ENCODE results near the gene RXRA. TPM values are rescaled to one million over a fixed set of nuclear protein-coding genes. Genes with fewer than 3 reads are reported as not detected.

RXRA gene
- total RNA-seq, 1 experiment from 2014 or later, result 39.1 TPM

DNA sequence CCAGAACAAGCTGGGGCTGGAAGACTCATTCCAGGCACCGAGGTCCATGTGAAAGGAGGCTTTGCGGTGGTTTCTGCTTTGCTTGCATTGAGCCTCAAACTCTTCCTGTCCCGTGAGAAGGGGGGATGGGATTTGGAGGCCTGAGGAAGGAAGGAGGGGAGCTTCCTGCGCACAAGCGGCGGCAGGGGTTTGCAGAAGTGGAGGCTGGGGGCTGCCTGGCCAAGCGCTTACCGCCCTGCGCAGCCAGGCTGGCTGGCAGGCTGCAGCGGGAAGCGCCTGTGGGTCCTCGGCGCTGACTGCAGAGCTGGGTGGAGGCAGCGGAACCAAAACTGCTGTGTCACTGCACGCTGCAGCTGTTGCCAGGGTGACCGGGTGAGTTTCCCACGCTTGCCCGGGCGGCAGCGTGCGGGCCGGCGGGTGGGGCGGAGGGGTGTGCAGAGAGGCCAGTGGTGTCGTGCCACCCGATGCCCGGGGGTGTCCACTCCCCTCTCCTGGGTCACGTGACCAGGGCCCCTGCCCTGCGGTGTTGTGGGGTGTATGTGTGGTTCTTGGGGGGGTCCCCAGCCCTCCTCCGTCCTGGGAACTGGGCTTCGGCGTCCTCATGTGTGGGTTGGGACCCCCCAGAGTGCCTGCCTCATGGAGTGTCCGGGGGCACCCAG, 81.0 kb downstream of the RXRA start:
- Histone ChIP-seq H3K4me1 (peaks cover 21% of the 10 kb centered on the region), H3K27ac (peak overlapping the region; percentile 67)
- peak; percentile 78 to 79 for DNase-seq

GRCh38 chr9:134408389-134408788, 82.1 kb downstream of the RXRA start:
- no peak overlapping the region for H3K27ac ChIP-seq
- peaks cover 21% of the 10 kb centered on the region for H3K4me1 ChIP-seq
- H3K27me3 ChIP-seq, result no peaks in the 10 kb centered on the region
- no peaks in the 10 kb centered on the region for H3K36me3 ChIP-seq
- no peak for DNase-seq
- H3K4me3 ChIP-seq, result no peak overlapping the region
- H3K9me3 ChIP-seq (replicated peaks), result no peaks in the 10 kb centered on the region

More for the DNA sequence above, 81.0 kb downstream of the RXRA start:
- Histone ChIP-seq H3K9me3 (replicated peaks) (no peaks in the 10 kb centered on the region), H3K27me3 (no peaks in the 10 kb centered on the region), H3K4me3 (no peak overlapping the region), H3K36me3 (no peaks in the 10 kb centered on the region)

DNA sequence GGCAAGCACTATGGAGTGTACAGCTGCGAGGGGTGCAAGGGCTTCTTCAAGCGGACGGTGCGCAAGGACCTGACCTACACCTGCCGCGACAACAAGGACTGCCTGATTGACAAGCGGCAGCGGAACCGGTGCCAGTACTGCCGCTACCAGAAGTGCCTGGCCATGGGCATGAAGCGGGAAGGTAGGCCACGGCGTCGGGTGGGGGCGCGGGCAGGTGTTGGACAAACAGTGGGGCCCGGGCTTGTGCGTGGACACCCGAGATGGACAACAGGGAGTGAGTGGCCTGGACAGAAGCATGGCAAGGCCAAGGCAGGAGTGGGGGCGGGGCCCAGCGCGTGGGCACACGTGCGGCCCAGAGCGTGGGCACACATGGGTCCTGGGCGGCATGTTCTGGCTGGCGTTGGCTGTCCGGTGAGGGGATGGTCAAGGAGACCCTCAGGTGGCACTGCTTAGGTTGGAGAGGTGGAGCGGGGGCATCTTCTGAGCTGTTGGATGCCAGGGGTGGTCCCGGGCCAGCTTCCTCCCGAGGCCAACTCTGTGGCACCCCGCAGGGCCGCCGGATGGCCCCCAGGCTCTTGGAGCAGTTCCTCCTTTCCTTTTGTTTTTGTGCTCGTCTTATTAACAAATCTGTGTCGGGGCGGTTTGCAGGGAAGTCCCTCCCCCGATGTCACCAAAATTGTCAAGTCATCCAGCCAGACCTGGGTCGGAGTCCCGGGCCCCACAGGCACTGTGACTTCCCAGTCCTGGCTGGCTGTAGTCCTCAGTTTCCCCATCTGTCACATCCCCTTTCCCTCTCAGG, 82.9 kb downstream of the RXRA start:
- H3K27ac ChIP-seq, result no peak overlapping the region
- no peaks in the 10 kb centered on the region for H3K9me3 ChIP-seq (replicated peaks)
- H3K4me1 ChIP-seq, result peaks cover 16% of the 10 kb centered on the region
- H3K4me3 ChIP-seq, result no peak overlapping the region
- H3K27me3 ChIP-seq, result no peaks in the 10 kb centered on the region
- DNase-seq, result no peak
- no peaks in the 10 kb centered on the region for H3K36me3 ChIP-seq

DNA sequence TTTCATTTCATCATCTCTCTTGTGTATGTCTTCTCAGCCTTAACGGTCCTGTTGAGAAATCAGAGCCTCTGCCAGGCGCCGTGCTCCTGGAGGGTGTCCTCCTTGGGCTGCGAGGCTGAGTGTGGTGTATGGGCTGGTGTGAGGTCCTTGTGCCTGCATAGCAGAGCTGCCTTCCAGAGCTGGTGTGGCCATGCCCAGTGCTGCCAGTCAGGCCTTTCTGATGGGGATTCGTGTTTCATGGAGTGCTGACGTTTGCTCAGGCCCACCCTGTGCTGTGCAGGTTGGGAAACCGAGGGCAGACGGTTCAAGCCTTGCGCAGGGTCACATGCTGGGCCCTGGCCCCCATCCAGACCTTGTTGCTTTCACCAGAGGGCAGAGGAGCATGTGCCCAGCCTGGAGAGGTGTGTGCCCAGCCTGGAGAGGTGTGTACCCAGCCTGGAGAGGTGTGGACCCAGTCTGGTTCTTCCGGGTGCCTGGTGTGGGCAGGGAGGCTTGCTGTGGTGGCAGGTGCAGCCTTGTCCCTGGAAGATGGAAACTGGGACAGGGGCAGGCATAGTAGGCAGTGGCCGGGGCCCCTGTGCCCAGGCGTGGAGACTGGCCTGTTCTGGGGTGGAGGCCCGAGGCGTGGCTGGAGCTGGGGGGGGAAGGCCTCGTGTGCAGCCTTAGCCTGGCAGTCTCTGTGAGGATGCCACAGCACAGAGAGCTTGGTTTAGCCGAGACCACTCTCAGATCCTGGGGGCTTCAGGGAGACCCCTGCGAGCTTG, 84.0 kb downstream of the RXRA start:
- Histone ChIP-seq H3K27ac (no peak overlapping the region), H3K36me3 (no peaks in the 10 kb centered on the region), H3K4me3 (no peak overlapping the region), H3K9me3 (replicated peaks) (no peaks in the 10 kb centered on the region), H3K27me3 (no peaks in the 10 kb centered on the region), H3K4me1 (peaks cover 13% of the 10 kb centered on the region)
- DNase-seq, result no peak

- no peak for DNase-seq
- Histone ChIP-seq H3K4me3 (no peak overlapping the region), H3K27me3 (no peaks in the 10 kb centered on the region), H3K36me3 (no peaks in the 10 kb centered on the region), H3K27ac (no peak overlapping the region), H3K4me1 (peaks cover 13% of the 10 kb centered on the region), H3K9me3 (replicated peaks) (no peaks in the 10 kb centered on the region)
Observed at GRCh38 chr9:134410835-134411217, 84.6 kb downstream of the RXRA start.

DNA sequence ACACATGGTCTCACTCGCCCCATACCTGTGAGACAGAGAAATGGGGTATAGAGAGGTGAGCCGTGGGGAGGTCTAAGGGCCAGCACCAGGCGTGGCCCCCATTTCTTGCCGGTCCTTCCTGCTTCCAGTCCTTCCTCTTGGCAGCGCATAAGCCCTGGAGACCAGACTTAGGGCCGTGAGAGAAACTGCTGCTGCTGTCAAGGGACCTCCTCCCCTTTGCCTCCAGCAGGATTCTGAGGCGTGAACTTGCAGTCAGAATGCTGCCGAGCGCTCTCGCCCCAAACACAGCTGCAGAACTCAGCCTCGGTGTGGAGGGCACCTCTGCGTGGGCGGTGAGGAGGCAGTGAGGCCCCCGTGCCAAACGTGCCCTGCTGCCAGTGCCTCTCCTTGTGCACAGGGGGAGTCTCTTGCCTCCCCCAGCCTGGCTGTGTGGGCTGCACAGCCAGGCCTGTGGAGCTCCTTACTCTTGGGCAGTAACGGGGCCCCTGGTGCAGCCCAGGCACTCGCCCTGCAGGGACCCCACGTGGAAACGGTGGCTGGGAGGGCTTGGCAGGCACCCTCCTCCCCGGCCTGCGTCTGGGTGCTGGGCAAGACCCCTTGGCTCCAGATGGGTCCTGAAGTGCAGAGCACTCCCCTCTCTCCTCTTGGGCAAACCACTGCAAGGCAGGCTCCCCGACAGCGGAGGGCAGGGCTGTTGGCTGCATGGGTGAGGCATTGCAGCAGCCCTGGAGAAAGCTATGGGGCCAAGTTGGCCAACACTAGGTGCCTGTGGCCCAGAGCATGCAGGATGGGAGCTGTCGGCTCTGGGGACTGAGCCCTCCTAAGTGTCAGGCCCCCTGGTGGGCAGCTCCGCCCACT, 85.4 kb downstream of the RXRA start:
- H3K9me3 ChIP-seq (replicated peaks), result no peaks in the 10 kb centered on the region
- DNase-seq, result no peak
- H3K27ac ChIP-seq, result no peak overlapping the region
- no peaks in the 10 kb centered on the region for H3K27me3 ChIP-seq
- H3K4me3 ChIP-seq, result no peak overlapping the region
- no peaks in the 10 kb centered on the region for H3K36me3 ChIP-seq
- peaks cover 9% of the 10 kb centered on the region for H3K4me1 ChIP-seq

- H3K27me3 ChIP-seq, result no peaks in the 10 kb centered on the region
- no peak overlapping the region for H3K4me3 ChIP-seq
- DNase-seq, result no peak
- H3K9me3 ChIP-seq (replicated peaks), result no peaks in the 10 kb centered on the region
- no peak overlapping the region for H3K27ac ChIP-seq
- peaks cover 4% of the 10 kb centered on the region for H3K4me1 ChIP-seq
- H3K36me3 ChIP-seq, result peaks cover 1% of the 10 kb centered on the region; the same call in 1 of the 2 replicates
Observed at GRCh38 chr9:134412298-134412711, 86.0 kb downstream of the RXRA start.

DNA sequence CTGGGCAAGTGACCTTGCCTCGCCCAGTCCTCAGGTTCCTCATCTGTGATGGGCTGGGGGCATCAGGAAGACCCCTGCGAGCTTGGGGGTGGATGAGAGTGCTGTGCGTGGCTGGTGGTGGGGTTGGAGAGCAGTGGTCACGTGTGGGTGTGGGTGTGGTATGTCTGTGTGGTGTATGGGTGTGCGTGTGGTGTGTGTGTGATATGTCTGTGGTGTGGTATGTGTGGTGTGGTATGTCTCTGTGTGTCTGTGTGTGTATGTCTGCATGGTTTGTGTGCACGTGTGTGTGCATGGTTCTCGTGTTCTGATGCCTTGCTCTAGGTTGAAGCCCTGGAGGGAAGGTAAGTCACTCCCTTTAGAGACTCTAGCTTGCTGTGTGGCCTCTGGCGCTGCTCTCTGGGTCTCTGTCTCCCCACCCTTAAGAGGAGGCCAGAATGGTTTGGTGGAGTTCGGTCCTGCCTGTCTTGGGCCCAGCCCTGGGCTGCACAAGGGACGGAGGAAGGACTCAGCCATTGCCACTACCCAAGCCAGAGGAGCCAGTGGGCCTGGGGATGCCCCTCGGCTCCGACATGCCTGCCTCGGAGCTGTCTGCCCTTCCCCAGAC, 87.0 kb downstream of the RXRA start:
- Histone ChIP-seq H3K4me1 (no peaks in the 10 kb centered on the region), H3K9me3 (replicated peaks) (no peaks in the 10 kb centered on the region), H3K27ac (no peak overlapping the region), H3K4me3 (no peak overlapping the region), H3K36me3 (peaks cover 3% of the 10 kb centered on the region; the same call in 1 of the 2 replicates), H3K27me3 (no peaks in the 10 kb centered on the region)
- DNase-seq, result no peak

DNA sequence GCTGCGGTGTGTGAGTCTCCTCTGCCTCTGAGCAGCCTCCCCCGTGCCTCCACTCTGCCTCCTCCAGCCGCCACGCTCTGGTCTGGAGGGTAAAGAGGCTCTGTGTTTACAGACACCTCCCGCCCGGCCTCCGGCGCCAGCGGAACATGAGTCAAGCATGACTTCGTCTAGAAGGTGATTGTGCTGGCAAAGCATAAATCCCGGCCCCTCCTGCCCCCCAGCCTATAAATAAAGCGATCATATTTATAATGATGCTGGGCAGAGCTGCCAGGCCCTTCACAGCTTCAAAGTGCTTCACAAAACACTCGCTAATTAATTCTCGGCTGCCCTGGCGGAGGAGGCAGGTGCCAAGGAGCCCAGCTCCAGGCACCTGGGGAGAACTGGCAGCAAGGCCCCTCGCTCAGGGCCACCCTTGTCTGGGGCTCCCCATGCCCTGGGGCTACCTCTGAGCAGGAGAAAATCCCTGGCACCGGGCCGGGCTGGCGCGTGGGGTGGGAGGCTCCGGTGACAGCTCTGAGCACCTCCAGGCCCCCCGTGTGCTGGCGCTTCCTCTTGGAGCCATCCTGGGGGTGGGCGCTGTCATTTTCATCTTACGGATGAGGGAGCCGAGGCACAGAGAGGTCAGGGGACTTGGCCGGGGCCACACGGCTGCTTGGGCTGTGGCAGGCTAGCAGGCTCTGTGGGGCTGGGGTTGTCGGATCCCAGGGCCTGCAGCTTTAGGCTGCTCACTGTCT, 87.8 kb downstream of the RXRA start:
- Histone ChIP-seq H3K27ac (no peak overlapping the region), H3K36me3 (peaks cover 3% of the 10 kb centered on the region; the same call in 1 of the 2 replicates), H3K27me3 (no peaks in the 10 kb centered on the region), H3K4me1 (no peaks in the 10 kb centered on the region), H3K9me3 (replicated peaks) (no peaks in the 10 kb centered on the region), H3K4me3 (no peak overlapping the region)
- no peak for DNase-seq

GRCh38 chr9:134414900-134415425, 88.7 kb downstream of the RXRA start:
- no peak overlapping the region for H3K4me3 ChIP-seq
- no peak for DNase-seq
- H3K27ac ChIP-seq, result no peak overlapping the region
- H3K27me3 ChIP-seq, result no peaks in the 10 kb centered on the region
- peaks cover 3% of the 10 kb centered on the region; the same call in 1 of the 2 replicates for H3K36me3 ChIP-seq
- H3K4me1 ChIP-seq, result no peaks in the 10 kb centered on the region
- no peaks in the 10 kb centered on the region for H3K9me3 ChIP-seq (replicated peaks)

- DNase-seq, result no peak
- Histone ChIP-seq H3K4me3 (no peak overlapping the region), H3K9me3 (replicated peaks) (no peaks in the 10 kb centered on the region), H3K27ac (no peak overlapping the region), H3K36me3 (peaks cover 3% of the 10 kb centered on the region), H3K27me3 (no peaks in the 10 kb centered on the region), H3K4me1 (no peaks in the 10 kb centered on the region)
Observed at GRCh38 chr9:134416385-134417015, 90.2 kb downstream of the RXRA start.

GRCh38 chr9:134418354-134418753, 92.1 kb downstream of the RXRA start:
- no peak overlapping the region for H3K4me3 ChIP-seq

More at GRCh38 chr9:134418354-134418753, 92.1 kb downstream of the RXRA start:
- Histone ChIP-seq H3K4me1 (no peaks in the 10 kb centered on the region), H3K9me3 (replicated peaks) (no peaks in the 10 kb centered on the region), H3K36me3 (peaks cover 3% of the 10 kb centered on the region), H3K27me3 (no peaks in the 10 kb centered on the region), H3K27ac (no peak overlapping the region)
- no peak for DNase-seq
